HG03460 (cell line): ENCODE data around the gene LARGE1.

Source experiments
- ATAC-seq: cut with Tn5 transposase; IDR thresholded peaks from one replicate; pipeline ENCODE4 v1.9.1; 2021; ENCODE audit not compliant: unreplicated experiment

The LARGE1 gene

DNA sequence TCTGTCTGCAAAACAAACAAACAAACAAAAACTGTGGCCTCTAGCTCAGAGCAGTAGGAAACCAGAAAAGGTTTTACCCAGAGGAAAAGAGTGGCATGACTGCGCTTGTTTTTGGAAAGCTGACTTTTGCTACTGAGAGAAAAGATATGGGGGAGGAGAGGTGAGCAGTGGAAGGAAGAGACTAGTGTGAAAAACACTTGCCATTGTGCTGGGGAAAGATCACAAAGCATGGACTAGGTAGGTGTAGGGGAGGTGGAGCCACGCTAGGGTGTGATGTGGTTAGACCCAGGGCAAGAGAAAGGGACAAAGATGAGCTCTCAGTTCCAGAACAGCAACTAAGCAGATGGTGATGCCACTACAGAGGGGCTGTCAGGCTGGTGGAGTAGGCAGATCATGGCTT, 319.2 kb downstream of the LARGE1 start:
- ATAC-seq: no peak

DNA sequence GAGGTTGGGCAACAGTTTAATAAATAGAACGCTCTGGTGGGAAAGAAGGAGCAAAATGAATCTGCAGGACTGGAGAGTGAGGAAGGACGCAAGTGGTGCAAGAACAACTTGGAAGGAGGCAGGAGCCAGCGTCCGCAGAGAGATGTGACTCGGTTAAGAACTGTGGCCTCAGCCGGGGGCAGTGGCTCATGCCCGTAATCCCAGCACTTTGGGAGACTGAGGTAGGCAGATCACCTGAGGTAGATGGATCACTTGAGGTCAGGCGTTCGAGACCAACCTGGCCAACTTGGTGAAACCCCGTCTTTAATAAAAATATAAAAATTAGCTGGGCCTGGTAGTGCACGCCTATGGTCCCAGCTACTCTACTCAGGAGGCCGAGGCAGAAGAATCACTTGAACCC, 319.7 kb downstream of the LARGE1 start:
- no peak for ATAC-seq

DNA sequence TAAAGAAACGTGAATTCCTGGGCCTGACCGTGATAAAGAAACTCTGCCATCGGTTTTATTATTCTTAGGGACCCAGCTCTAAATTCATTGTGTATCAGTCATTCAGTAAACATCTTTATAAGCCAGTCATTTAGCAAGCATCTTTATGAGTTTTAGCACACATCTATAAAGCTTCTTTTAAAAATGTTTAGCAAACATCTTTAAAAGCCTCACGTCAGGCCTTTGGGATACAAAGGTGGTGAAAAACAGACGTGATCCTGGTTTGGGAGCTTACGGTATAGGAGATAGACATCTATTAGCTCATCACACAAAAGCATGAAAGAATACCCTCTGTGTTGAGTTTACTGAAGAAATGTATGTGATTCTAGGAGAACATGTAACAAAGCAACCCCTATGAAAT, 320.2 kb downstream of the LARGE1 start:
- ATAC-seq: no peak

DNA sequence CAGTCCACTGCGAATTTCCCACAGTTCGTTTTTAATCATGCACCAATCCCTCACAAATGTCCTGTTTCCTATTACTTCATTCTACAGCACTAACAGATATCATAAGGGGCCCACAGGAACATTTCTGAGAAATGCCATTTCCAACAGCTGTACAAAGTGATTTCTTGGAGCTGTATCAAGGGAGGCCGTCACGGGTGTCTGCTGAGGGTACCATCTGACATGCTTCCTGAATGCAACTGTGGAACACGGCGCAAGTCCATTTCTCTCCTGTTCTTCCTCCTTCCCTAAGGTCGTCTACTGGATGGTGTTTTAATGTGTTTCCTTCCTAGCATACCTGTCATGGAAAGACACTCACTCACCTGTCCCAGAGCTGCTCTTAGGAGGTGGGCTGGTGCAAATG, 320.7 kb downstream of the LARGE1 start:
- no peak for ATAC-seq

DNA sequence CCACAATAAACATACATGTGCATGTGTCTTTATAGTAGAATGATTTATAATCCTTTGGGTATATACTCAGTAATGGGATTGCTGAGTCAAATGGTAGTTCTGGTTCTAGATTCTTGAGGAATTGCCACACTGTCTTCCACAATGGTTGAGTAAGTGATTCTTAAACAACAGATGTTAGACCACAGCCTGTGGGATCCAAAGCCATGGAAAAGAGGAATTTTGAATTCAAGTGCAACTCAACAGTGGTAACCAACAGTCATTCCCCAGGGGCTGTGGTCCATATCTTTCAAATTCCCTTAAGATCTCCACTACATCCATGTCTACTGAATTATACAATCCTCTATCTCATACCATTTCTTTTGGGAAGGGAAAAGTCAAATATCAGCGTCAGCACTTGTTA, 321.5 kb downstream of the LARGE1 start:
- ATAC-seq: no peak

DNA sequence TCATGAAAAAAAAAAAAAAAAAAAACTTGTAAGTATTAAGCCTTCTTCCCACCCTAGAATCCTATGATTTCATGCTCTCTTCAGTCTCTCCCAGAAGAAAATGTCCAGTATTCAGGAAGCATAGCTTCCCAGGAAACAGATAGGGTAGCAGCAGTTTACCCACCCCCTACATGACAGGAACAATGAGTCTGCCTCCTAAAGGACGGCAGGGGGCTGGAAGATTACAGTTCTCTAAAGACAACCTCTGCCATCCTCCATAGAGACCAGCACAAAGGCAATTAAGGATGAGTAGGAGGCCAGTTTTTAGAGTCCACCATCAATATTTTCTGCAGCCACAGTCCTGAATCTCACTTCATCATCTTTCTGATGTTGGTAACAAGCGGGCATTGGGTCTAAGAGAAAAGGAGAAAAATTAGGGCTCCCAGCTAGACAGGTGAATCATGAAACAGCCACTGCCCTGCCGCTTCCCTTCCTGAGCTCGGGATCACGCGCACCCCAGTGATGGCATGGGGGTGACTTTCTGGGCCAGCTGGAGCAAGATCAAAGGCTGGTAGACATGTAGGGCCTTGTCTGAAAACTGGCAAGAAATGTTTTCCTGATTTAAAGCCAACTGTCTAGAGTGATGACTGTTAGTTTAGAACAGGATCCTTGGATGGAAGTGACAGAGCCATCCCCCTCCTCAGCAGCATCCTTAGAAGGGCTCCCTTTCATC, 322.8 kb downstream of the LARGE1 start:
- ATAC-seq: no peak

DNA sequence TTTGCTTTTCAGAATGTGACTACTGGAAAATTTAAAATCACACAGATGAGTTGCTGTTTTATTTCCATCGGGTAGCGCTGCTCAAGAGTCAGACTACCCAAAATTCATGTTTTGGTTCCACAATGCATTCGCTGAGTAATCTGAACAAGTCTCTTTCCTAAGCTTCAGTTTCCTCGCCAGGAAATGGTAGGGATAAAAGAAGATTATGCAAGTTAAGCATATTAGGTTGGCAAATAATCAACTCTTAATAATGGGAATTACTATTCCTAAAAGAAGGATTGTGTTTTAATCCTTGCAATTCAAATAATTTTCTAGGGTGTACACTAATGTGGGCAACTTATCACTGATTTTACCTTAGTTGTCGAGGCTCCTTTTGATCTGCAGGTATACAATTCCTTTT, 326.5 kb downstream of the LARGE1 start:
- no peak for ATAC-seq

DNA sequence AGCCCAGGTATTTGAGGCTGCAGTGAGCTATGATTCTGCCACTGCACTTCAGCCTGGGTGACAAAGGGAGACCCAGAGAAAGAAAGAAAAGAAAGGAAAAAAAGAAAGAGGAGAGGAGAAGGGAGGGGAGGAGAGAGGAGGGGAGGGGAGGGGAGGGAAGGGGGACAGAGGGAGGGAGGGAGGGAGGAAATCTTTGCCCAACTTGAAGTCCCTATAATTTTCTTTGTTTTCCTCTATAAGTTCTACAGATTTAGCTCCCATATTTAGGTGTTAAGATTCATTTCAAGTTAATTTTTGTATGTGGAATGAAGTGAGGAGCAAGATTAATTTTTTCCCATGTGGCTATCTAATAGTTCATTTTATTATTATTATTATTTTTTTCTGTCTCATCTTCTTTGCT, 328.3 kb downstream of the LARGE1 start:
- ATAC-seq: no peak

DNA sequence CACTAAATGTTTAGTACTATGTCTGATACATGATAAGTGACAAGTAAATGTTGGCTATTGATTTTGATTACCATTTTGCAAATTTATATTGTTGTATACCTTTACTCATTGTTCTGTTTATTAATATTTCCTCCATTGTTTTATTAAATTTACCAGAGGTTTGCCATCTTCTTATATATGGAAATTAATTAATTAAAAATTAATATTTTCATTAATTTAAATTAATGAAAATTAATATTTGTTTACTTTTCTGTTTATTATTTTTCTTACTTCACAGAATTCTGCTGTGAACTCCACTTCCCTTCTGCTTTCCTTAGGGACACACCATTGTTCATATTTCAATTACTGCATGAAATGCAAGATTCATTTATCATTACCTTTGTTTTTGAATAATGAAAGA, 331.0 kb downstream of the LARGE1 start:
- ATAC-seq: no peak

DNA sequence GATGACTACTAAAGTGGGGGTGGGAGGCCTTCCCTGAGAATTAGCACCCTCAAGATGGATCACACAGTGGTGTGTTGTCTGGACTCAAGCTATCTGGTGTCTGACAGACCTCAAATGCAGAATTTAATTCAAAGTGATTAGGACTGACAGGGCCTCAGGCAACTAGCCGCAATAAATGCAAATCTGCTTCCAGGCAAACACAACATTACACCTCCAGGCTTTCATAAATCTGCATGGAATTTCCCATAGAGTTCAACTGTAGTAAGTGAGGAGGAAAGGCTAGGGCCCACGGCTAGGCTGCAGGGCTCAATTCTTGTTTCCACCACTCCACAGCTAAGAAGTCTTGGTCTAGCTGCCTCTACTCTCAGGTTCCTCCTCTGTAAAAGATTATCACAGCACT, 331.4 kb downstream of the LARGE1 start:
- no peak for ATAC-seq

DNA sequence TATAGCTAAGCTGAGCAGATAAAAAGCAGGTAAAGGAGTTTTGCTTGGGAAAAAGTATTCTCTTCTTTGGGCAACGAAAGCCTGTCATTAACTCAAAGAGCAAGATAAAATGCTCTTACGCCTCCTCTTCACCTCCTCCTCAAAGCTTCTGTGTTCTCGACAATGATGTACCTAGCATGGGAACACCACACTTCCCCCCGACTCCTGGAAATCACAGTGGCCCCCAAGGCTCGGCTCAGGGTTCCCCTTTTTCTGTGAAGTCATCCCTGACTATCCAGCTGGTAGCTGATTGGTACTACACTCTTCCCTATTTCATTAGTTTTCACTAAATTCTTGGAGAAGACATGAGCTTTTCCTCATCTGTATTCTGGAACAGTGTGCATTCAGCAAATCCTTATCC, 336.1 kb downstream of the LARGE1 start:
- no peak for ATAC-seq

DNA sequence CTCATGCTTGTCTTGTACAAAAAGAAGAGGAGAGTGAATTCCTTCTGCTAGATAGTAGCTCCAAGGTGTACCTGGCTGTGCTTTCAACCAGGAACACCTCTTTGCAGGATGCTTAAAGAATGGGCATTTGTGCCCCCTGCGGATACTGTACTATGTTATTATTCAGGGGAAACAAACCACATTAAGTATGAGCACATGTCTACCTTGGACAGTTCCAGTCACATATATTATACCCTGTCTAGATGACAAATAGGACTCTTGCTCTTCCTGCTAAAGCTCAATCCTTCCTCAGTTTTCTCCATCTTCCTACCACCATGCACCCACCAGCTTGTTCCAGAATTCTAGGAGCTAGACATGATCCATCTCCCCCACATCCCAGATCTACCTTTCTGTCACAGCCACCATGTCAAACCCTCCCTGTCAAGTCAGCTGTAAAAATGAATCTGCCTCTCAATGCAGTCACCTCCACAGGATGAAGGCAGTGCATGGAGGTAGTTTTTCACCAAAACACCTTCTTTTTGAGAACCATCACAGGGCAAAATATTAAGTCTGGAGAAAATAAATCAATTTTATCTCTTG, 337.4 kb downstream of the LARGE1 start:
- ATAC-seq: no peak

DNA sequence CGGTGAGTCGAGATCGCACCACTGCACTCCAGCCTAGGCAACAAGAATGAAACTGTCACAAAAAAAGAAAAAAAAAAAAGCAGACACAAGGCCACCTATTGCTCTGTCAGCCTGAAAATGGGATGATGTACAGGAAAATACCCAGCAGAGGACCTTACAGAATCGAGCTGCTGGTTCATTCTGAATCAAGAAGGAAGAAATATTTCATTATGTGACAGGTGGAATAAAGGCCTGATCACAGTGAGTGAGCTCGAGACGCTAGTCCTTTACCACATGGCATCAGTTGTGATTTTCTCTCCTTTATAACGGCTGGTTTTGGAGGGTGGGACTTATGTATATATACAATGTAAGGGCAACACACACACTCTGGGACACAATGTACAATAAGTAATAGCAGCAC, 340.0 kb downstream of the LARGE1 start:
- ATAC-seq: no peak

DNA sequence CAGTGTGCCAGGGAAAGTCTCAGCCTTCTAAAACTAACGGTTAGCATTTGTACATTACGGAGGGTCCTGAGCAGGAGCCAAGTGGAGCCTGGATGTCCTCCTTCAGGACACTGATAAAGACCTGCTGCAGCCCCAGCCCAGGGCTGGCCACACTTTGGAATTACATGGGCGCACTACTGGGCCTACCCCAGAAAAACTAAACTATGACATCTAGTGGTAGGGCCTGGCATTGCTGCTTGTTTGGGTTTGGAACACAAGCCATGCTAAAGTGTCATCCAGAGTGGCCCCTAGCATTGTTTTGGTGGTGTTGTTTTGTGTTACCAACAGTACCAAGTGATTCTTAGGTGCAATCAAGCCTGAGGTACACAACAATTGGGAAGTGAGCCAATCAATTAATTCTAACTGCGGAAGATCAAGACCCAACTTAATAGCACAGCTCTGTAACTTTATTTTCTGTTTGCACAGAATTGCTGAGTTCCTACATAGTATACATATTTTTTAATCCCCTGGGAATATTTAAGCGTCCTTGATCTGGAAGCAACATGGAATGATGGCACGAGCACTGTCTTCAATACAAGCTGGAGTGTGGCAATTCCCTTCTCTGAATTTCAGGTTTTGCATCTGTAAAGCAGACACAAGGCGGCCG, 340.7 kb downstream of the LARGE1 start:
- peak; percentile 65 for ATAC-seq

DNA sequence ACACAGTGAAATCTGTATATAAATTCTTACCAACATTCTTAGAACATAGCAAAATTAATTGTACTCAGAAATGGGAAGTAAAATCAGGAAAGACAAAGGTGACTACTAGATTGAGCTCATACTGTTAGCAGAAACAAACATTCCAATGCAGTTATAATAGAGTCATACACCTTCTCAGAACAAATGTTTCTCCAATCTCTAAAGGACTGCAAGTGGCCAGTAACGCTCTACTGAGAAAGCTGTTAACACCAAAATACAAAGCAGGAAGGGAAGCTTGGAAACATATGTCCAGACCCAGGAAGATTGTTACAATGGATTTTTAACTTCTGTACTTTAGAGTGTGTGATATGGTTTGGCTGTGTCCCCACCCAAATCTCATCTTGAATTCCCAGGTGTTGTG, 341.5 kb downstream of the LARGE1 start:
- no peak for ATAC-seq

DNA sequence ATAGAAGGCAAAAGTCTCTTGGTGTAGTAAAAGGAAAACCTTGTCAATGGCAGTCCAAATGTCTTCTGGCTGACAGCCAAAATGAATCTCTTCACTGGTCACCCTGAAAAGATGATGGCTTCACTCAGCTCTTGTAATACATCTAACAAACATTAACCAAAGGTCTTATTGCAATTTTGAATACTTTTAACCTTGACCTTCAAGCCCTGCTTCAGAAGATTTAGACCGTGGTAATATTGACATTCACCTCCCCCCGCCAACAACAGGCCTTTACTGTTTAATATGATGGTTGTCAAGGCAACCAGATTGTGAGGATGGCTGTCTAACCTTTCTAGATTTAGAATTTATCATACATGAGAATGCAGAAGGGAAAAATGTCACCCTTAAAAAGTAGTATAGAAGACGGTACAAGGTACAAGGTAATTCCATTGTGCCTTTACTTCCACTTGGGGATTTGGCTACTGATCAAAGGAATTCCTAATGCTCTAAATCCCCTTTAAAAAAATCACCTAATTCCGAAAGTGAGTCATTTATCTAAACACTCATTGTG, 342.3 kb downstream of the LARGE1 start:
- ATAC-seq: no peak

DNA sequence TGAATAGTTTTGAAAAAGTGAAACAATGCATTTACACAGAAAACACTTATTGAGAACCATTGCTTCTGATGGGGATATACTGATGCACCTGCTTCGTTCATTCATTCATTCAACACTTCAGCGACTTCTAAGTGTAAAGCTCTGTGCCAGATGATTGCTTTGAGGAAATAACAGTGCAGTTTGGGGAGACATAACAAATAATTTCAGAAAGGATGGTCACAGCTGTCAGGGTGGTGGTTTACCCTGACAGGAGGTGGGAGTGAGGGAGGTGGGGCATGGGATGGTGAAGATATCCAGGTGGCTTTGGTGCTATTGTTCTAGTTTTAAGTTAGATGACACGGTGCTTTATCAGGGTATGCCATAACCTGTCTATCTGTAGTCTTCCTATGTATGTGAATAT, 344.1 kb downstream of the LARGE1 start:
- no peak for ATAC-seq

DNA sequence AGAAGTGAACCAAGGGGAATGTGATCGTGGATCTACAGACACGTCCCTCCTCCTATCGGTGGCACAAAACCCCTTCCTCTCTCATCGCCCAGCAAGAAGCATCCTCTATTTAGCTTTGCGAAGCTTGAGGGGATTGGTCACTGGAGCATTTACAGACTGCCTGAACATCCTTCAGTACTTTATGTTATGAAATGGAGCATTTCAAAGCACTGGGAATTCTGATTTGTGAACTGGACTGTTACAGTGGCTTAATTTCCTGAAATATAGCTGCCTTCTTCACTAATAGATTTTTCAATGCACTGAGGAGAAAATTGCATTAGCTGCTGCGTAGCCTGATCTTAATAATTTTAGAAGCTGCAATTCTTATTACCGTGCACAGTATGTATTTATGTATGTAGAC, 344.5 kb downstream of the LARGE1 start:
- no peak for ATAC-seq

DNA sequence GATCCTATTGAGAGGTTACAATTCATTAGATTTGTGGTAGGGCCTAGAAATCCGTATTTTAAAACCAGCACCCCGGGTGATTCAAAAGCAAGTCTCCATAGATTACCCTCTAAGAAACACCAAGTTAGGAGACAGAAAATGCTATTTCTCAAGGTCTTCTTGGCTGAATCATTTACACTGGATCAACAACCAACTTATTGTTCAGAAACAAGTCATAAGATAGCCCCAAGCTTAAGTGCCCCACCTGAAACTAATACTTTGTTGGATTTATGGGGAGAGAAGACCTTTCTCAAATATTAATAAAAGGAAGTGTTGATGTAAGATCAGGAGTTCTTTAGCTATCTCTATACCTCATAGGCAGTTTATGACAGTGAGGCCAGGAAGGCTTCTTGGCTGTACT, 345.2 kb downstream of the LARGE1 start:
- ATAC-seq: no peak

DNA sequence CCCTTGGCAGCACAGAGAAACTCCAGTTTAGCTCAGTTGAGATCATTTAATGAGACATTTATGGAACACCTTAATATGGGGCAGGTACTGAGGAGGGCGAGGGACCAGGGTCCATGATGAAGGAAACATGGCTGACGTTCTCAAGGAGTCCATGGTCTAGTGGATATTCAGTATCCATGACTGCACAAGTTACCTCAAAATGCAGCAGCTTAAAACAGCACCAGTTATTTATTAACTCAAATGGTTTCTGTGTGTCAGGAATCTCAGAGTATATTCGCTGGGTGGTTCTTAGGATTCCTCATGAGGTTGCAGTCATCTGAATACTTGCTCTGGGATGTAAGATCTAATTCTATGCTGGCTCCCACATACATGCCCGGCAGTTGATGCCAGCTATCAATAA, 346.8 kb downstream of the LARGE1 start:
- ATAC-seq: no peak

DNA sequence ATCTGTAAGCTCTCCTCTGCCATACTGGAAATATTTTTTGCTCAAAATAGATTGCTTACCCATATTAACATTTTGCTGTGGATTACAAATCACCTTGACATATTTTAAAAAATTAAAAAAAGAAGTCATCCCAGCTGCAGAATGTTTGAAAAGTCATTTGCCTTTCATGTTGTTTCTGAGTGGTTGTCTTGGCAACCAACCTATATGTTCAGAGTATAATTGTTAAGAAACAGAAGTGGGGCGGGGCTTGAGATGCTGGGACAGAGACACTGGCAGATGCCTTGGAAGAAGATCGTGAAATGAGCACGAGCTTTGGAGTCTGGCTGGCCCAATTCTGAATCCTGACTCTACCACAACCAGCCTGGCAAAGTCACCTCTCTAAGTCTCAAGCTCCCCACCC, 348.2 kb downstream of the LARGE1 start:
- no peak for ATAC-seq

DNA sequence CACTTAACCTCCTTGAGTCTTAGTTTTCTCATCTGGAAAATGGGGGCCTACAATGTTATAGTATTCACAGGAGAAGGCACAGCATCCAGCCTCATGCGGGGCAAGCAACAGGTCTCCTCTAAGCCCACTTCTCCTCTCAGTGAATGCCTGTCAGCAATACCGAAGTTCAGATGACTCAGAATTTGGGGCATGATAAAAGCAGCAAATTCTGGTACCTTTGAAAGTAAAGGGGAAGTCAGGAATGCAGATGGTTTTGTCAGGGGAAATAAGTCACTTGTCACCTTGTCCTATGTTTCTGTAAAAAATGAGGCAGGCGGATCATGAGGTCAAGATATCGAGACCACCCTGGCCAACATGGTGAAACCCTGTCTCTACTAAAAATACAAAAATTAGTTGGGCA, 350.2 kb downstream of the LARGE1 start:
- ATAC-seq: no peak
